HG03103 (cell line): ENCODE results near the gene PCDHGA7.
"Not testable (repeated sequence)": the region's sequence is repeated elsewhere in the genome, so short reads cannot be mapped to it uniquely, and the experiment has no call there.

ENCODE experiments used
- ATAC-seq: cut with Tn5 transposase; IDR thresholded peaks from one replicate; pipeline ENCODE4 v1.9.1; 2021; ENCODE audit warnings: low read depth; ENCODE audit not compliant: unreplicated experiment

PCDHGA7 gene

GRCh38 chr5:141397756-141398551, 15.4 kb downstream of the PCDHGA7 start, which contains the start of gene PCDHGB5:
Gene PCDHGB5, plus strand, starts transcription at chr5:141397947. Its CDS starts 181 bp downstream, at chr5:141398128.
- peak; percentile 94 for ATAC-seq

DNA sequence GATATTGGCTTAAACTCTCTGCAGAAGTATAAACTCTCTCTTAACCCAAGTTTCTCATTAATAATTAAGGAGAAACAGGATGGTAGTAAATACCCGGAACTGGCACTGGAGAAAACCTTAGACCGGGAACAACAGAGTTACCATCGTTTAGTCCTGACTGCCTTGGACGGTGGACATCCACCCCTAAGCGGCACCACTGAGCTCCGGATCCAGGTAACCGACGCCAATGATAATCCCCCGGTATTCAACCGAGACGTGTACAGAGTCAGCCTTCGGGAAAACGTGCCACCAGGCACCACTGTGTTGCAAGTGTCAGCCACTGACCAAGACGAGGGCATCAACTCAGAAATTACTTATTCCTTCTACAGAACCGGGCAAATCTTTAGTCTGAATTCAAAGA, 16.1 kb downstream of the PCDHGA7 start:
- ATAC-seq, result no peak

DNA sequence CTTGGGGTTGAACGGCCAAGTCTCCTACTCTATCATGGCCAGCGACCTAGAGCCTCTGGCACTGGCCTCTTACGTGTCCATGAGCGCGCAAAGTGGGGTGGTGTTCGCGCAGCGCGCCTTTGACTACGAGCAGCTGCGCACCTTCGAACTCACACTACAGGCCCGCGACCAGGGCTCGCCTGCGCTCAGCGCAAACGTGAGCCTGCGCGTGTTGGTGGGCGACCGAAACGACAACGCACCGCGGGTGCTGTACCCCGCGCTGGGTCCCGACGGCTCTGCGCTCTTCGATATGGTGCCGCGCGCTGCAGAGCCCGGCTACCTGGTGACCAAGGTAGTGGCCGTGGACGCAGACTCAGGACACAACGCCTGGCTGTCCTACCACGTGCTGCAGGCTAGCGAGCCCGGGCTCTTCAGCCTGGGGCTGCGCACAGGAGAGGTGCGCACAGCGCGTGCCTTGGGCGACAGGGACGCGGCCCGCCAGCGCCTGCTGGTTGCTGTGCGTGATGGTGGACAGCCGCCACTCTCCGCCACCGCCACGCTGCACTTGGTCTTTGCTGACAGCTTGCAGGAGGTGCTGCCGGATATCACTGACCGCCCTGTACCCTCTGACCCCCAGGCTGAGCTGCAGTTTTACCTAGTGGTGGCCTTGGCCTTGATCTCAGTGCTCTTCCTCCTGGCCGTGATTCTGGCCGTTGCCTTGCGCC, 17.2 kb downstream of the PCDHGA7 start:
- ATAC-seq, result no peak

GRCh38 chr5:141402553-141403243, 20.2 kb downstream of the PCDHGA7 start, which contains the start of gene PCDHGA9:
Gene PCDHGA9, plus strand, starts transcription at chr5:141402778. Its CDS starts 175 bp downstream, at chr5:141402953.
- ATAC-seq, result no peak

- ATAC-seq, result no peak
Observed at GRCh38 chr5:141403387-141403786, 20.8 kb downstream of the PCDHGA7 start.

- ATAC-seq, result not testable (repeated sequence)
Observed at GRCh38 chr5:141407790-141408505, 25.4 kb downstream of the PCDHGA7 start, which contains the start of gene PCDHGB6. Gene PCDHGB6, plus strand, starts transcription at chr5:141408021. Its CDS starts 182 bp downstream, at chr5:141408203.

DNA sequence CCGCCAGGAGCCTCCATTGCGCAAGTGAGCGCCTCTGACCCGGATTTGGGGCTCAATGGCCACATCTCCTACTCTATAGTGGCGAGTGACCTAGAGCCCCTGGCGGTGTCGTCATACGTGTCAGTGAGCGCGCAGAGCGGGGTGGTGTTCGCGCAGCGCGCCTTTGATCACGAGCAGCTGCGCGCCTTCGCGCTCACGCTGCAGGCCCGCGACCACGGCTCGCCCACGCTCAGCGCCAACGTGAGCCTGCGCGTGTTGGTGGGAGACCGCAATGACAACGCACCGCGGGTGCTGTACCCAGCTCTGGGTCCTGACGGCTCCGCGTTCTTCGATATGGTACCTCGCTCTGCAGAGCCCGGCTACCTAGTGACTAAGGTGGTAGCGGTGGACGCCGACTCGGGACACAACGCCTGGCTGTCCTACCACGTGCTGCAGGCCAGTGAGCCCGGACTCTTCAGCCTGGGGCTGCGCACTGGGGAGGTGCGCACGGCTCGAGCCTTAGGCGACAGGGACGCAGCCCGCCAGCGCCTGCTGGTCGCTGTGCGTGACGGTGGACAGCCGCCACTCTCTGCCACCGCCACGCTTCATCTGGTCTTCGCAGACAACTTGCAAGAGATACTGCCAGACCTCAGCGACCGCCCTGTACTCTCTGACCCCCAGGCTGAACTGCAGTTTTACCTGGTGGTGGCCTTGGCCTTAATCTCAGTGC, 27.2 kb downstream of the PCDHGA7 start:
- ATAC-seq, result no peak

- ATAC-seq, result no peak
Observed at GRCh38 chr5:141411575-141411974, 29.0 kb downstream of the PCDHGA7 start.

- ATAC-seq, result peak; percentile 46
Observed at GRCh38 chr5:141412854-141413539, 30.5 kb downstream of the PCDHGA7 start, which contains the start of gene PCDHGA10. Gene PCDHGA10, plus strand, starts transcription at chr5:141412987. Its CDS starts 189 bp downstream, at chr5:141413176.

- ATAC-seq, result no peak
Observed at GRCh38 chr5:141413540-141414069, 31.1 kb downstream of the PCDHGA7 start.

GRCh38 chr5:141414548-141415274, 32.2 kb downstream of the PCDHGA7 start:
- ATAC-seq, result not testable (repeated sequence)

DNA sequence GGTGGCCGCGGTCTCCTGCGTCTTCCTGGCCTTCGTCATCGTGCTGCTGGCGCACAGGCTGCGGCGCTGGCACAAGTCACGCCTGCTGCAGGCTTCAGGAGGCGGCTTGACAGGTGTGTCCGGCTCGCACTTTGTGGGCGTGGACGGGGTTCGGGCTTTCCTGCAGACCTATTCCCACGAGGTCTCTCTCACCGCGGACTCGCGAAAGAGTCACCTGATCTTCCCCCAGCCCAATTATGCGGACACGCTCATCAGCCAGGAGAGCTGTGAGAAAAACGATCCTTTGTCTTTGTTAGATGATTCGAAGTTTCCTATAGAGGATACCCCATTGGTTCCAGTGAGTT, 32.7 kb downstream of the PCDHGA7 start:
- ATAC-seq, result not testable (repeated sequence)

- ATAC-seq, result peak; percentile 80
Observed at GRCh38 chr5:141417494-141418172, 35.1 kb downstream of the PCDHGA7 start, which contains the start of gene PCDHGB7. Gene PCDHGB7, plus strand, starts transcription at chr5:141417677. Its CDS starts 183 bp downstream, at chr5:141417860.

- no peak for ATAC-seq
Observed at GRCh38 chr5:141419074-141419880, 36.7 kb downstream of the PCDHGA7 start.

- ATAC-seq, result peak; percentile 42
Observed at GRCh38 chr5:141420855-141421488, 38.4 kb downstream of the PCDHGA7 start, which contains the start of gene PCDHGA11. Gene PCDHGA11, plus strand, starts transcription at chr5:141421051. Its CDS starts 177 bp downstream, at chr5:141421228.

DNA sequence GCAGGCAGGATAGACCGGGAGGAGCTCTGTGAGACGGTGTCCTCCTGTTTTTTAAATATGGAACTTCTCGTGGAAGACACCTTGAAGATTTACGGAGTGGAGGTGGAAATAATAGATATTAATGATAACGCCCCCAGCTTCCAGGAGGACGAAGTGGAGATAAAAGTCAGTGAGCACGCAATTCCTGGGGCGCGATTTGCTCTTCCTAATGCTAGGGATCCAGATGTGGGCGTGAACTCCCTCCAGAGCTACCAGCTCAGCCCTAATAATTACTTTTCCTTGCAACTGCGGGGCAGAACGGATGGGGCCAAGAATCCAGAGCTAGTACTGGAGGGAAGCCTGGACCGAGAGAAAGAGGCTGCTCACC, 38.9 kb downstream of the PCDHGA7 start:
- ATAC-seq, result no peak
